IMR-90 (cell line): ENCODE data around the gene WSB1. TPM values are rescaled to one million over a fixed set of nuclear protein-coding genes. Genes with fewer than 3 reads are reported as not detected.

ENCODE experiments used
- ATAC-seq: fragments of 200-7000 bp; cut with Tn5 transposase; 2 replicates; pipeline ENCODE4 v1.9.1; 2020; ENCODE audit warnings: low read depth, mild to moderate bottlenecking, moderate library complexity
- BruUV-seq: library from RNA; stranded (reverse); fragments of 400-500 nt; replicated peaks from 2 replicates; lab custom pipeline; 2021; lab: Mats Ljungman, UMichigan
- CTCF ChIA-PET: fragments of 300-600 bp; formaldehyde crosslinking; extraction: SDS; loops from one replicate; lab custom pipeline; 2021; ENCODE audit warnings: antibody characterized with exemption; lab: Yijun Ruan, JAX
- POLR2A ChIA-PET: fragments of 300-600 bp; sonication (Branson Sonifier 250); formaldehyde crosslinking; loops from one replicate; lab custom pipeline; 2022; ENCODE audit warnings: antibody characterized with exemption; ENCODE audit not compliant: unreplicated experiment; lab: Charles Lee
- DNase-seq: peaks from one replicate; pipeline ENCODE4 v3.0.0; 2013
- H2AFZ ChIP-seq: replicated peaks from 2 replicates; pipeline ENCODE3; 2013; ENCODE audit warnings: low read length, mild to moderate bottlenecking; ENCODE audit not compliant: poor library complexity
- H2AK5ac ChIP-seq: 2 replicates; pipeline ENCODE4 v1.6.1; 2013; ENCODE audit warnings: low read depth, low read length, inconsistent platforms
- H2AK9ac ChIP-seq: replicated peaks from 2 replicates; pipeline ENCODE3; 2013; ENCODE audit warnings: mild to moderate bottlenecking, low read depth, low read length, moderate library complexity; ENCODE audit not compliant: poor library complexity
- H2BK120ac ChIP-seq: 2 replicates; pipeline ENCODE4 v1.6.1; 2013; ENCODE audit warnings: low read depth, low read length, inconsistent platforms
- H2BK15ac ChIP-seq: 3 replicates; pipeline ENCODE4 v1.6.1; 2013; ENCODE audit warnings: low read depth, low read length, inconsistent platforms
- H2BK20ac ChIP-seq: 2 replicates; pipeline ENCODE4 v1.6.1; 2013; ENCODE audit warnings: low read depth, mild to moderate bottlenecking, inconsistent platforms, low read length, moderate library complexity
- H2BK5ac ChIP-seq: 2 replicates; pipeline ENCODE4 v1.6.1; 2013; ENCODE audit warnings: mild to moderate bottlenecking, low read depth, low read length, inconsistent platforms; ENCODE audit not compliant: poor library complexity, severe bottlenecking
- H3K14ac ChIP-seq: replicated peaks from 2 replicates; pipeline ENCODE4 v1.6.1; 2013; ENCODE audit warnings: low read depth, low read length, inconsistent platforms
- H3K18ac ChIP-seq: 2 replicates; pipeline ENCODE4 v1.6.1; 2013; ENCODE audit warnings: low read depth, low read length, control low read depth
- H3K23ac ChIP-seq: 2 replicates; pipeline ENCODE4 v1.6.1; 2013; ENCODE audit warnings: low read depth, low read length, inconsistent platforms
- H3K27ac ChIP-seq: 2 replicates; pipeline ENCODE4 v1.5.1; 2013; ENCODE audit warnings: mild to moderate bottlenecking, control low read depth, low read length; ENCODE audit not compliant: insufficient read depth
- H3K27me3 ChIP-seq: 2 replicates; pipeline ENCODE4 v1.6.1; 2013; ENCODE audit warnings: low read length; ENCODE audit not compliant: control insufficient read depth, insufficient read depth
- H3K36me3 ChIP-seq: 2 replicates; pipeline ENCODE4 v1.6.1; 2013; ENCODE audit warnings: low read length, mixed read lengths; ENCODE audit not compliant: control insufficient read depth, insufficient read depth
- H3K4ac ChIP-seq: 2 replicates; pipeline ENCODE4 v1.6.1; 2013; ENCODE audit warnings: low read depth, low read length, inconsistent platforms
- H3K4me1 ChIP-seq: 2 replicates; pipeline ENCODE4 v1.6.1; 2013; ENCODE audit warnings: low read length, mixed read lengths; ENCODE audit not compliant: control insufficient read depth, insufficient read depth
- H3K4me2 ChIP-seq: 2 replicates; pipeline ENCODE4 v1.6.1; 2013; ENCODE audit warnings: low read depth, mild to moderate bottlenecking, control low read depth, low read length, moderate library complexity
- H3K4me3 ChIP-seq: 2 replicates; pipeline ENCODE4 v1.5.1; 2013; ENCODE audit warnings: low read depth, mild to moderate bottlenecking, control low read depth, low read length, moderate library complexity; ENCODE audit not compliant: insufficient read depth
- H3K56ac ChIP-seq: 2 replicates; pipeline ENCODE4 v1.6.1; 2013; ENCODE audit warnings: low read length, inconsistent platforms; ENCODE audit not compliant: insufficient read depth; ENCODE audit errors: extremely low read depth
- H3K79me1 ChIP-seq, 2 experiments: 2 replicates each; pipeline ENCODE4 v1.6.1; 2013; ENCODE audit warnings: low read length in 2 of 2, inconsistent platforms in 1 of 2, low read depth in 1 of 2
- H3K9ac ChIP-seq: 2 replicates; pipeline ENCODE4 v1.6.1; 2013; ENCODE audit warnings: low read depth, low read length, control low read depth
- H3K9me1 ChIP-seq: 2 replicates; pipeline ENCODE4 v1.6.1; 2013; ENCODE audit warnings: low read length, inconsistent platforms; ENCODE audit not compliant: insufficient read depth
- H3K9me3 ChIP-seq: 2 replicates; pipeline ENCODE4 v1.6.1; 2013; ENCODE audit warnings: low read length; ENCODE audit not compliant: control insufficient read depth, insufficient read depth
- H4K20me1 ChIP-seq: 2 replicates; pipeline ENCODE4 v1.6.1; 2013; ENCODE audit warnings: low read length, inconsistent platforms; ENCODE audit not compliant: insufficient read depth
- H4K5ac ChIP-seq: 2 replicates; pipeline ENCODE4 v1.6.1; 2013; ENCODE audit warnings: mild to moderate bottlenecking, low read depth, low read length, control low read depth
- H4K8ac ChIP-seq, 2 experiments: 2 replicates each; pipeline ENCODE4 v1.6.1; 2013; ENCODE audit warnings: low read depth in 2 of 2, low read length in 2 of 2, control low read depth in 1 of 2, inconsistent platforms in 1 of 2
- H4K91ac ChIP-seq: 2 replicates; pipeline ENCODE4 v1.6.1; 2013; ENCODE audit warnings: low read depth, low read length, inconsistent platforms; ENCODE audit not compliant: insufficient read depth
- CEBPB ChIP-seq: IDR thresholded peaks from 2 replicates; pipeline ENCODE4 v1.6.1; 2012; ENCODE audit warnings: low read depth, low read length, improper control_type of control experiment
- CHD1 ChIP-seq: IDR thresholded peaks from 2 replicates; pipeline ENCODE4 v1.6.1; 2012; ENCODE audit warnings: low read depth, low read length, improper control_type of control experiment
- CTCF ChIP-seq: conservative IDR thresholded peaks from 2 replicates; pipeline ENCODE4 v1.5.1; 2012; ENCODE audit warnings: mild to moderate bottlenecking, low read depth, low read length, improper control_type of control experiment
- ELK1 ChIP-seq: fragments of 150-350 bp; IDR thresholded peaks from 2 replicates; pipeline ENCODE4 v1.6.1; 2016; ENCODE audit warnings: low read depth, mild to moderate bottlenecking, low read length, moderate library complexity, borderline replicate concordance
- FOS ChIP-seq: fragments of 150-350 bp; IDR thresholded peaks from 2 replicates; pipeline ENCODE4 v1.6.1; 2016; ENCODE audit warnings: low read depth, low read length
- MAFK ChIP-seq: IDR thresholded peaks from 2 replicates; pipeline ENCODE4 v1.6.1; 2012; ENCODE audit warnings: low read depth, low read length, improper control_type of control experiment
- MAZ ChIP-seq: IDR thresholded peaks from 2 replicates; pipeline ENCODE4 v1.6.1; 2012; ENCODE audit warnings: low read depth, mild to moderate bottlenecking, low read length, improper control_type of control experiment, moderate library complexity, borderline replicate concordance
- MXI1 ChIP-seq: IDR thresholded peaks from 2 replicates; pipeline ENCODE4 v1.6.1; 2012; ENCODE audit warnings: low read depth, mild to moderate bottlenecking, low read length, moderate library complexity, borderline replicate concordance
- NFE2L2 ChIP-seq: fragments of 150-350 bp; IDR thresholded peaks from 2 replicates; pipeline ENCODE4 v1.6.1; 2016; ENCODE audit warnings: low read depth, mild to moderate bottlenecking, low read length
- POLR2A ChIP-seq: IDR thresholded peaks from 2 replicates; pipeline ENCODE4 v1.6.1; 2012; ENCODE audit warnings: mild to moderate bottlenecking, low read depth, low read length
- RAD21 ChIP-seq: IDR thresholded peaks from 2 replicates; pipeline ENCODE4 v1.6.1; 2012; ENCODE audit warnings: low read length, improper control_type of control experiment
- RCOR1 ChIP-seq: IDR thresholded peaks from 2 replicates; pipeline ENCODE4 v1.6.1; 2012; ENCODE audit warnings: mild to moderate bottlenecking, low read length, improper control_type of control experiment; ENCODE audit not compliant: insufficient replicate concordance
- RFX5 ChIP-seq: IDR thresholded peaks from 2 replicates; pipeline ENCODE4 v1.8.0; 2012; ENCODE audit warnings: low read depth, mild to moderate bottlenecking, low read length, moderate library complexity
- SMC3 ChIP-seq: fragments of 150-350 bp; IDR thresholded peaks from 2 replicates; pipeline ENCODE4 v1.6.1; 2016; ENCODE audit warnings: low read depth, mild to moderate bottlenecking, antibody characterized with exemption, low read length, moderate library complexity
- USF2 ChIP-seq: fragments of 150-350 bp; IDR thresholded peaks from 2 replicates; pipeline ENCODE4 v1.6.1; 2017; ENCODE audit warnings: mild to moderate bottlenecking, antibody characterized with exemption, low read length, low read depth
- WGBS, 2 experiments: methylation state at CpG; one replicate each; pipeline versions ENCODE4 v1.1.5 to v1.1.7; 2013; ENCODE audit warnings: missing lambda C conversion rate in 2 of 2; ENCODE audit not compliant: insufficient read length in 1 of 2; ENCODE audit errors: extremely low coverage in 2 of 2; 5-methylcytosine and 5-hydroxymethylcytosine counted together
- dilution Hi-C: fragments of 300-500 bp; cut with HindIII; formaldehyde crosslinking; loops from one replicate; pipeline ENCODE4 v1.14.3; 2018; ENCODE audit warnings: low sequenced_read_pairs; ENCODE audit not compliant: unreplicated experiment
- in situ Hi-C: fragments of 300-500 bp; cut with MboI; formaldehyde crosslinking; loops from 3 replicates; pipeline ENCODE4 v1.14.3; 2019; ENCODE audit warnings: low sequenced_read_pairs, inconsistent platforms, mixed read lengths
- intact Hi-C: fragments of 100-400 bp; cut with micrococcal nuclease; formaldehyde crosslinking; loops from 2 replicates; pipeline ENCODE4 v1.10.0; 2022
- polyA plus RNA-seq, 3 experiments: library from polyadenylated mRNA; depleted of rRNA; stranded (reverse); fragments of >200 nt; gene quantifications; 2 replicates each; pipeline ENCODE4 v1.2.3, GENCODE V29; 2012; ENCODE audit warnings: low replicate concordance in 1 of 3
- total RNA-seq: library from RNA; depleted of rRNA; stranded (reverse); fragments of >200 nt; gene quantifications from 2 replicates; pipeline ENCODE4 v1.2.3, GENCODE V29; 2012

Gene WSB1
- total and polyA plus RNA-seq, 2 of the 4 experiments (the other 2 are of a cell fraction) = 140 to 266 TPM

GRCh38 chr17:27315796-27316465, 22.0 kb downstream of the WSB1 start:
- Histone ChIP-seq H3K23ac (no peak overlapping the region), H3K79me1 (peaks cover 9 to 32% of the 10 kb centered on the region in 2 experiments), H3K14ac (no peak overlapping the region), H2BK5ac (peak overlapping the region; percentile 40), H4K20me1 (peaks cover 5% of the 10 kb centered on the region; the same call in 1 of the 2 replicates), H4K91ac (no peak overlapping the region), H3K27me3 (no peaks in the 10 kb centered on the region), H4K8ac (no peak overlapping the region), H2AFZ (no peak overlapping the region), H3K4ac (no peak overlapping the region), H3K9me1 (peaks cover 2% of the 10 kb centered on the region; the same call in 1 of the 2 replicates), H3K4me2 (no peak overlapping the region), H3K9me3 (no peaks in the 10 kb centered on the region), H3K27ac (no peak overlapping the region), H3K56ac (no peak overlapping the region), H2BK15ac (no peak overlapping the region), H2BK20ac (no peak overlapping the region), H2BK120ac (no peak overlapping the region), H4K5ac (no peak overlapping the region), H3K36me3 (peaks cover 37% of the 10 kb centered on the region), H3K4me3 (no peak overlapping the region), H3K4me1 (peaks cover 11% of the 10 kb centered on the region), H3K18ac (no peak overlapping the region), H3K9ac (no peak overlapping the region), H2AK5ac (peak overlapping the region; percentile 44; the same call in 1 of the 2 replicates), H2AK9ac (no peak overlapping the region)
- dilution Hi-C loops (no loop called here), in situ Hi-C loops (no loop called here), intact Hi-C loops (loop anchor here (1.0 to 2.0 kb wide), 2 partner anchors 15 to 71 kb away; no protein-coding TSS in a partner anchor)
- no CpG with 5 or more reads among the region's 7 CpGs for WGBS, 2 experiments
- ATAC-seq = no peak
- POLR2A ChIA-PET = no interaction called here
- no peak for DNase-seq
- BruUV-seq = no TSS peak
- CTCF ChIA-PET = interaction anchor here (0.6 to 1.1 kb wide), 2 partner anchors 71 to 195 kb away, joined by 3 read pairs; no protein-coding TSS in a partner anchor
- TF ChIP-seq RCOR1 (no peak), RAD21 (no peak), SMC3 (no peak), RFX5 (no peak), USF2 (no peak), CEBPB (no peak), POLR2A (no peak), ELK1 (no peak), MAFK (no peak), MXI1 (no peak), MAZ (no peak), CTCF (no peak), NFE2L2 (no peak), FOS (no peak), CHD1 (no peak)
